Measurements from ENCODE around the gene SYP. TPM values are rescaled to one million over a fixed set of nuclear protein-coding genes. Genes with fewer than 3 reads are reported as not detected.

SYP gene
- total RNA-seq, 2 experiments from 2014 or later, result 0.17 to 0.69 TPM

DNA sequence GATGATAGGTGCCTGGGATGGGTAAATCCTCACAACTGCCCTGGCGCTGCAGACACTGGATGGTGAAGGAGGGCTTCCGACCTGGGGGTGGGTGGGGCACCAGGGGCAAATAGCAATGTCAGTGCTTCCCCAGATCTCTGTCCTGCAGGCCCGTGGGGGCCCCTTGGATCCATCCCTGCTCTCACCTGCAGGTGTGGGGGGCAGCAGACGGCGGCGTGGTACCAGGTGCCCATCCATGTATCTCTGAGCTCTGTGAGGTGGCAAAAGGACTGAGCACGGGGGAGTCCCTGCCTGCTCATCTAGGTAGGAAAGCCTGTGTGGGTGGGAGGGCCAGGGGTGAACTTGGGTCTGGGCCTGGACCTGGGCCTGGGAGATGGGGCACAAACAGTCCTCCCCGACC lies 6.5 kb upstream of the SYP start:
- intact Hi-C loops (cut with DNase I, micrococcal nuclease), result no loop called here
- H3K36me3 Mint-ChIP-seq (ENCODE audit: low read depth), result no peaks in the 10 kb centered on the region
- no peak overlapping the region for H3K27ac Mint-ChIP-seq
- H3K9me3 ChIP-seq (ENCODE audit: control insufficient read depth in 1 of 2, insufficient read depth in 1 of 2, low read length in 2 of 2), result no peaks in the 10 kb centered on the region
- no peak overlapping the region for H3K4me3 Mint-ChIP-seq
- ChIA-PET POLR2A (no interaction called here), CTCF (interaction anchor here (1.2 kb wide), 1 partner anchor 14 kb away, joined by 3 read pairs; no protein-coding TSS in a partner anchor)
- DNase-seq (no peak), ATAC-seq (ENCODE audit: poor library complexity) (no peak)
- H3K27me3 Mint-ChIP-seq, result no peaks in the 10 kb centered on the region
- H3K27me3 ChIP-seq (ENCODE audit: control insufficient read depth in 1 of 2, insufficient read depth in 2 of 2, low read length in 2 of 2), result no peaks in the 10 kb centered on the region
- H3K9me3 Mint-ChIP-seq, result no peaks in the 10 kb centered on the region
- H3K4me3 ChIP-seq (ENCODE audit: low read length), result no peak overlapping the region
- no peaks in the 10 kb centered on the region for H3K4me1 ChIP-seq (ENCODE audit: insufficient read depth, low read length)
- H3K27ac ChIP-seq (ENCODE audit: low read depth in 1 of 2, low read length in 2 of 2), result no peak overlapping the region
- no peaks in the 10 kb centered on the region for H3K4me1 Mint-ChIP-seq (ENCODE audit: low read depth)
- TF ChIP-seq, protein P1, sequence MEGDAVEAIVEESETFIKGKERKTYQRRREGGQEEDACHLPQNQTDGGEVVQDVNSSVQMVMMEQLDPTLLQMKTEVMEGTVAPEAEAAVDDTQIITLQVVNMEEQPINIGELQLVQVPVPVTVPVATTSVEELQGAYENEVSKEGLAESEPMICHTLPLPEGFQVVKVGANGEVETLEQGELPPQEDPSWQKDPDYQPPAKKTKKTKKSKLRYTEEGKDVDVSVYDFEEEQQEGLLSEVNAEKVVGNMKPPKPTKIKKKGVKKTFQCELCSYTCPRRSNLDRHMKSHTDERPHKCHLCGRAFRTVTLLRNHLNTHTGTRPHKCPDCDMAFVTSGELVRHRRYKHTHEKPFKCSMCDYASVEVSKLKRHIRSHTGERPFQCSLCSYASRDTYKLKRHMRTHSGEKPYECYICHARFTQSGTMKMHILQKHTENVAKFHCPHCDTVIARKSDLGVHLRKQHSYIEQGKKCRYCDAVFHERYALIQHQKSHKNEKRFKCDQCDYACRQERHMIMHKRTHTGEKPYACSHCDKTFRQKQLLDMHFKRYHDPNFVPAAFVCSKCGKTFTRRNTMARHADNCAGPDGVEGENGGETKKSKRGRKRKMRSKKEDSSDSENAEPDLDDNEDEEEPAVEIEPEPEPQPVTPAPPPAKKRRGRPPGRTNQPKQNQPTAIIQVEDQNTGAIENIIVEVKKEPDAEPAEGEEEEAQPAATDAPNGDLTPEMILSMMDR (IDR thresholded peaks at IDR 0.05), result no peak
- H3K36me3 ChIP-seq (ENCODE audit: insufficient read depth, low read length), result no peaks in the 10 kb centered on the region

DNA sequence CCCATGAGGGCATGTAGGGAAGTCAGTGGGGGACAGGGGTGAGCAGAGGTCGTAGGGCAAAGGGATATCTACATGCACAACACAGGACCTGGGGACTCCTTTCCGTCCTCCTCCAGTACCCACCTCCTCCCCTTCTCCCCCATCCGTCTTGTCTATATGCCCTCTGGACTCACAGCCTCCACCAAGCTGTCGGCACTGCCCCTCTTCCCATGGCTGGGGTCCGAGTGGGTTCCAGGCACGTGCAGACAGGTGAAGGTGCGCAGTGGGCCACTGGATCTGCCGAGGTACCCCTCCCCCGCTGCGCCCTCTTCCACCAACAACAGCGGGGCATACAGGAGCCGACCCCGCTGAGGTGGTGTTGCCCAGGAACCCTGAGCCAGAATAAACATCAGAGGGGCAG lies 5.5 kb upstream of the SYP start:
- TF ChIP-seq, protein P1 (IDR thresholded peaks at IDR 0.05), result no peak
- Histone ChIP-seq H3K4me3 (ENCODE audit: low read length) (no peak overlapping the region), H3K9me3 (ENCODE audit: control insufficient read depth in 1 of 2, insufficient read depth in 1 of 2, low read length in 2 of 2) (no peaks in the 10 kb centered on the region), H3K36me3 (ENCODE audit: insufficient read depth, low read length) (no peaks in the 10 kb centered on the region), H3K27ac (ENCODE audit: low read depth in 1 of 2, low read length in 2 of 2) (no peak overlapping the region), H3K27me3 (ENCODE audit: control insufficient read depth in 1 of 2, insufficient read depth in 2 of 2, low read length in 2 of 2) (no peaks in the 10 kb centered on the region), H3K4me1 (ENCODE audit: insufficient read depth, low read length) (peaks cover 6% of the 10 kb centered on the region)
- Mint-ChIP-seq H3K27me3 (no peaks in the 10 kb centered on the region), H3K36me3 (ENCODE audit: low read depth) (no peaks in the 10 kb centered on the region), H3K4me1 (ENCODE audit: low read depth) (peaks cover 4% of the 10 kb centered on the region), H3K9me3 (no peaks in the 10 kb centered on the region), H3K27ac (no peak overlapping the region), H3K4me3 (no peak overlapping the region)
- ChIA-PET CTCF (interaction anchor here (0.6 kb wide), 1 partner anchor 36 kb away, joined by 3 read pairs; no protein-coding TSS in a partner anchor), POLR2A (interaction anchor here (0.6 kb wide), 1 partner anchor 30 kb away, joined by 3 read pairs; the partner anchor contains the start of gene CCDC22)
- no peak for ATAC-seq (ENCODE audit: poor library complexity)
- intact Hi-C loops (cut with DNase I, micrococcal nuclease), result no loop called here
- DNase-seq, result no peak

DNA sequence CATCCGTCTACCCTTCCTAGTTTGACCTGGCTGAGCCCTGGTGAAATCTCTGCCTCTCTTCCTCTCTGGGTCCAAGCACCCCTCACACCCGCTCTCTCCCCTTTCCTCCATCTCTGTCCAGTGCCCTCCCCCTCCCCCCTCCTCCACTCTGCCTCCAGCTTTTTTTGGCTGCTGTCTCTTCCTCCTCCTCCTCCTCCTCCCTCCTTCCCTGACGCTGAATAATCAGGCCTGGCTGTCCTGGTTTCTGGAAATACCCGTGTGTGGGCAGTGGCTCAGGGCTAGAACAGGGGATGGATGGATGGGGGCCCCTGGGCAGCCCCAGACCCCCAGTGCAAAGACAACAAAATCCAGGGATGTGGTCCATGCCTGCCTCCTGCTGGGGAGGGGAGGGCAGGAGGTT lies 4.7 kb upstream of the SYP start:
- no peak for DNase-seq
- Mint-ChIP-seq H3K4me3 (no peak overlapping the region), H3K27ac (no peak overlapping the region)

More for the DNA sequence above, 4.7 kb upstream of the SYP start:
- no peak overlapping the region for H3K4me3 ChIP-seq (ENCODE audit: low read length)
- no peak for ATAC-seq (ENCODE audit: poor library complexity)
- no peaks in the 10 kb centered on the region for H3K9me3 Mint-ChIP-seq
- peaks cover 7% of the 10 kb centered on the region for H3K4me1 Mint-ChIP-seq (ENCODE audit: low read depth)
- no peaks in the 10 kb centered on the region for H3K27me3 Mint-ChIP-seq
- H3K36me3 ChIP-seq (ENCODE audit: insufficient read depth, low read length), result no peaks in the 10 kb centered on the region
- TF ChIP-seq, protein P1 (IDR thresholded peaks at IDR 0.05), result no peak
- POLR2A ChIA-PET, result no interaction called here
- intact Hi-C loops (cut with DNase I, micrococcal nuclease), result loop anchor here in 1 of 2 experiments (5.0 kb wide), 1 partner anchor 63 kb away; the partner anchor contains the start of gene PPP1R3F
- H3K4me1 ChIP-seq (ENCODE audit: insufficient read depth, low read length), result peaks cover 10% of the 10 kb centered on the region
- H3K36me3 Mint-ChIP-seq (ENCODE audit: low read depth), result no peaks in the 10 kb centered on the region
- H3K27ac ChIP-seq (ENCODE audit: low read depth in 1 of 2, low read length in 2 of 2), result no peak overlapping the region
- CTCF ChIA-PET, result no interaction called here
- no peaks in the 10 kb centered on the region for H3K27me3 ChIP-seq (ENCODE audit: control insufficient read depth in 1 of 2, insufficient read depth in 2 of 2, low read length in 2 of 2)
- no peaks in the 10 kb centered on the region for H3K9me3 ChIP-seq (ENCODE audit: control insufficient read depth in 1 of 2, insufficient read depth in 1 of 2, low read length in 2 of 2)

Data from CD4-positive, alpha-beta T cell (primary cell).